ENCODE data around the gene GNG7.
"Not testable (repeated sequence)": the region's sequence is repeated elsewhere in the genome, so short reads cannot be mapped to it uniquely, and the experiment has no call there.

Gene GNG7

DNA sequence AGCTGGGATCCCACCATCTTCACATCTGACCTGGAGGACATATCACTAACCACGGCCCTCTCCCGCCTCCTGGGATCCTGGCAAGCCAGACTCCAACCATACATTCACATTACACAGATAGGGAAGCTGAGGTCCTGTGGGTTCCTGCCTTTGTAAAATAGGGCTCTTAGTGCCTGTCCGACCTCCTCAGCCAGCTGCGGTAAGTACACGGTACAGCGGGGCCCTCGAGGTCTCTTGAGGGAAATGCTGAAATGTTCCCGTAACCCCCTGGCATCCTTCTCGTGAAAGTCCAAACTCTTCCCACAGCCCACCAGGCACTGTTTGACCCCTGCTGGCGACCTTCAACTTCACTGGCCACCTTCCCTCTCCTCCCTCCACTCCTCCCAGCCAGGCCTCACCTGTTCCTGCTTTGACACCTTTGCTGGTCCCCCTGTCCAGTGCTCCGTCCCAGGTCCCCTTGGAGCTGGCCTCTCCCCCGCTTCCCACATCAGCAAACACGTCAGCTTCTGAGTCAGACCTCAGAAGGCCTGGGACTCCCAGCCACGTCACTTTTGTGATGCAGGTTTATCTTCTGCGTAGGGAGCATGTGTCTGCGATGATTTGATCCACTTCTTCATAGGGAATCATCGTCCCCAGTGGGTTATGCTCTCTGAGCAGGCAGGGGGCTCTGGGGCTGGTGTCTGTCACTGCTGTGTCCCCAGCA, 8.8 kb upstream of the GNG7 start:
- FAIRE-seq: no peak

DNA sequence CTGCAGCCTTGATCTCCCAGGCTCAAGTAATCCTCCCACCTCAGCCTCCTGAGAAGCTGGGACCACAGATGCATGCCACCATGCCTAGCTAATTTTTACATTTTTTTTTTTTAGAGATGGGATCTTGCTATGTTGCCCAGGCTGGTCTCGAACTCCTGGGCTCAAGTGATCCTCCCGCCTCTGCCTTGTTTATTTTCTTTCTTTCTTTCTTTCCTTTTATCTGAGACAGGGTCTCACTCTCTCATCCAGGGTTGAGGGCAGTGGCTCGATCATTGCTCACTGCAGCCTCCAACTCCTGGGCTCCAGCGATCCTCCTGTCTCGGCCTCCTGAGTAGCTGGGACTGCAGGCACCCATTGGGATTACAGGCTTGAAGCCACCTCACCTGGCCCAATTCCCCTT, 3.8 kb upstream of the GNG7 start:
- FAIRE-seq: no peak

DNA sequence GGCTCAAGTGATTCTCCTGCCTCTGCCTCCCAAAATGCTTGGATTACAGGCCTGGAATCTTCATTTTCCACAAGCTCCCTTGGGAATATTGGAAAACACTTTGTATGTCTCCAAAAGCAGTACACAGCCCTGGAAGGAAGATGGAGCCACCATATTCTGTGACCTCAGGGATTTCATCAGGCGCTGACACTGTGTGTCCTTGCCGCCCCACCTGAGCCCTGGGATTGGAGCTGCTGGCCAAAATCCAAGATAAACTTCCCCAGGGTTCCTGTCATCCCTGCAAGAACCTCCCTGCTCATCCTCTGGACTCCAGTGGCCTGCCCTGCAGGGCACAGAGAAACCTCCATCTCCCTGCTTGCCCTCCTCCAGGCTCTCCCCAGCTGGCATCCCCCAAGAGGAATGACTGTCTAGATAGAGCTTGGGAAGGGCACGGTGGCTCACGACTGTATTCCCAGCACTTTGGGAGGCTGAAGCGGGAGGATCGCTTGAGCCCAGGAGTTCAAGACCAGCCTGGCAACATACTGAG, 1.3 kb upstream of the GNG7 start:
- no peak for FAIRE-seq

- FAIRE-seq: no peak
These were observed 563 bp upstream of the GNG7 start for GRCh38 chr19:2703077-2703437.

DNA sequence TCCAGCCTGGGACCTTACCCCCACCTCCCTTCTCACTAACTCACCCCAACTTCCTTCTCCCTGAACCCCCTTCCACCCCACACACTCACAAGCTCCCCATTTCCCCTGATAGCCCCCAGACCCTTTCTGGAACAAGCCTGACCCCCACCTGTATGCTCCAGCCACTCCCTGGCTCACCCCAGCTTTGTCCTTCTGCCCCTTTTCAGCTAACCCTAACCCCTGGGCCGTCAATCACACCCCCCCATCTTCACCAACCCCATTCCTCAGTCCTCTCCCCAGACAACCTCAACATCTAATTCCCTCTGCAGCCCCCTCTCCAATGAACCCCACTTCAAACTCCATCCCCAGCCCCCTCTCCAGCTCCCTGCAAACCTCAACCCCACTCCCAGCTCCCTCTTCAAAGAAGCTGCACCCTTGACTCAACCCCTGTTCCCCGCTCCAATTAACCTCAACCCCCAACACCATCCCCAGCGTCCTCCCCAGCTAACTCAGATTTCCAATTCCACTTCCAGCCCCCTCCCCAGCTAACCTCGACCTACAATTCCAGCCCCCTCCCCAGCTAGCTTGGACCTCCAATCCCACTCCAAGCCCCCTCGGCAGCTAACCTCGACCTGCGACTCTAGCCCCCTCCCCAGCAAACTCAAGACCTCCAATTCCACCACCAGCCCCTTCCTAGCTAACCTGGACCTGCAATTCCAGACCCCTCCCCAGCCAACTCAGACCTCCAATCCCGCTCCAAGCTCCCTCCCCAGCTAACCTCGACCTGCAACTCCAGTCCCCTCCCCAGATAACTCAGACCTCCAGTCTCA, 929 bp downstream of the GNG7 start:
- no peak for FAIRE-seq

DNA sequence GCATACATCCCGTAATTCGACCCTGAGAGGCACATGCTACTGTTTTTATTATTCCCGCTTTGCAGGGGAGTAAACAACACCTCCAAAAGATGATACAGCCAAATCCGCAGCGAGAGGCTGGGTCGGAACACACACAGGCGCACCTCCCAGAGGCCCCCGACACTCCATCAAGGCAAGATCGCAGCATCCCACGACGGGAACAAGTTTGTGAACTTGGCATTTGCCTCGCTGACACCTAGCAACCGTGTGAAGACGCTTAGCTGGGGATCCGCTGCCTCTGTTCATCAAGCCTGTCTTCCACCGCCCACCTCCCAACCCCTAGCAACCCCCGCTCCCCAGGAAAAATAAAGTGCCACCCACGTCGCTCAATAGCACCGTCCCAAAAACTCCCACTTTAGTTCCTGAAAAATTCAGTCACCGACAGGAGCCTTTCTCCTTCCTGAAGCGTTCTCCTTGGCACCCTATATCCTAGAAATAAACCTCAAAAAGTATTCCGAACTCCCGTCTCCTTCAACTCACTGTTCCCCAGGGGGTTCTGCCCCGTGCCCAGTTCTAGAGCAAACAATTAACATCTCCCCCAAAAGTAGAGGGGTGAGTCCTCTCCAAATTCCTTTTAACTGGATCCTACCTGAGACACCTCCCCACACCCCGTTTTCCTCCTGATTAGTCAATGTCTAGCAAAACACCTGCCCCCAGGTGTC, 1.7 kb downstream of the GNG7 start:
- FAIRE-seq: no peak

- FAIRE-seq: no peak
These were observed 2.9 kb downstream of the GNG7 start for GRCh38 chr19:2699413-2700140.

DNA sequence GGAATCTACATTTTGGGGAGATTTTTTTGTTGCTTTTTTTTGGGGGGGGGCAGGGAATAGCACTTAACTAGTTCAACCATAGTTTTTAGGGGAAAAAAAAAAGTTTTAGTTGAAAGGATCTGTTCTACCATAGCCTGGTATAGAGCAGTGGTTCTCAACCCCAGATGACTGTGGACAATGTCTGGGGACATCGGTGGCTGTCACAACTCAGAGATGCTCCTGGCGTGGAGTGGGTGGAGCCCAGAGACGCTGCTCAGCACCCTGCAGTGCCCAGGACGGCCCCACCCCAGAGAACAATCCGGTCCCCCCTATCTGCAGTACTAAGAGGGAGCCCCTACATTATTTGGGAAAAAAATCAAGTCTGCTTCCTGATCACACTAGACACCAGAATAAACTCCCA, 8.3 kb downstream of the GNG7 start:
- FAIRE-seq: no peak

GRCh38 chr19:2693492-2694160, 8.9 kb downstream of the GNG7 start:
- no peak for FAIRE-seq

DNA sequence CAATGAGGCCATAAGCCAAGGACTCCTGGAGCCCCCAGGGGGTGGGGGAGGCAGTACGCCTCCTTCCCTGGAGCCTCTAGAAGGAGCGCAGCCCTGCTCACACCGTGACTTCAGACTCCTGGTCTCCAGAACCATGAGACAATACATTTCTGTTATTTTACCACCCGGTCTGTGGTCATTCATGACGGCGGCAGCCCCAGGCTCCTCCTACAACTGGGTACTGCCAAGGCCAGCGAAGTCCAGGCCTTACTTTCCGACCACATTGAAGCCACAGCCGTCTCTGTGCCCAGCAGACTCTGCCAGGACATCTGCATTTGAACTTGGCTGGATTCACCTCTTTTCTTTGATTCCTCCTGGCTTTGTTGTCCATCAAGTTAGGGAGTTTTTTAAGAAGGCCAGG, 10.5 kb downstream of the GNG7 start:
- no peak for FAIRE-seq

DNA sequence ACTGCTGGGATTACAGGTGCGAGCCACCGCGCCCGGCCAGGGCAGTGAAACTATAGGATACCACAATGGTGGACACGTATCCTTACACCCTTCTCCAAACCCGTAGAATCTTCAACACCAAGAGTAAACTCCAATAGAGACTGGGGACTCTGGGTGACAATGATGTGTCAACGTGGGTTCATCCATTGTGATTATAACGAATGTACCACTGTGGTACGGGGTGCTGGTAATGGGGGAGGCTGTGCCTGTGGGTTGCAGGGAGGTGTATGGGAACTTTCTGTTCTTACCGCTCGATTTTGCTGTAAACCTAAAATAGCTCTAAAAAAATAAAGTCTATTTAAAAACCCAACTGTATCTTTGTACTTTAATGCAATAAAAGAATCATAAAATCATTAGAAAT, 11.6 kb downstream of the GNG7 start:
- FAIRE-seq: no peak

DNA sequence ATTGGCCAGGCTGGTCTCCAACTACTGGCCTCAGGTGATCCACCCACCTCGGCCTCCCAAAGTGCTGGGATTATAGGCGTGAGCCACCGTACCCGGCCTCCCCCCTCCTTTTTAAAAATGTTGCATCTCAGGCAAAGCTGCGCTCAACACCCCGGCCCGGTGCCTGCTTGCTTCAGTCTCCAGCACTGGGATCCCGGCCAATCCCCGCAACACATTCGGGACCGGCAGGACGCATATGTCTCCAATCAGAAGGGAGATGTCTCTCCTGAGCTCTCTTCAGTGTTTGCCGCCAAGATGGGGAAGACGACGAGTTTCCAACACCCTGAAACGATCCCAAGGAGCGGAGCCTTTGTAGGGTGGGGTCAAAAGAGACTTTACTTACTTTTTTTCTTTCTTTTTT, 16.1 kb downstream of the GNG7 start:
- no peak for FAIRE-seq

GRCh38 chr19:2685204-2685704, 17.2 kb downstream of the GNG7 start:
- no peak for FAIRE-seq

DNA sequence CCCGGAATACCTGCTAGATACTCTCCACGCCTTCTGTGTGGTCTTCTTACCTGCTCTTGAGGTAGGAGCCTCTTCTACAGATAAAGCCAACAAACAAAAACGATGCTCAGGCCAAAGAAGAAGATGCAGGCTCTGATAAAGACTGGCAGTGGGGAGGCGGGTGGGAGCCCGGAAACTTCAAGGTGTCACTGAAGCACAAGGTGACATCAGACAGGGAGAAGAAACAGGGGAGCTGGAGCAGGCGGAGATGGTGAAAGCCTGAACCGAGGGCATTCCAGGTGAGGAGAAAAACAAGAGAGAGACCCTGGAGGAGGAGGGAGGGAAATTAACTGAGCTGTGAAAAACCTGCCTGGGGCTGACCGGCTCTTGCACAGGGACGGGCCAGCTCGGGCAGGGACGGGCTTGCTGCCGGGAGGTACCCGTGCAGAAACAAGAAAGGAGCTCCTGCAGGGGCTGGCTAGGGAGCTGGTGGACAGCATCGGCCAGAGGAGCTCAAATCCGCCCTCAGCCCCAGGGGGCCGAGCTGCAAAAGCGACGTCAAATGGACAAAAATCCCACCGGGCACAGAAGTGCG, 19.0 kb downstream of the GNG7 start:
- FAIRE-seq: no peak

DNA sequence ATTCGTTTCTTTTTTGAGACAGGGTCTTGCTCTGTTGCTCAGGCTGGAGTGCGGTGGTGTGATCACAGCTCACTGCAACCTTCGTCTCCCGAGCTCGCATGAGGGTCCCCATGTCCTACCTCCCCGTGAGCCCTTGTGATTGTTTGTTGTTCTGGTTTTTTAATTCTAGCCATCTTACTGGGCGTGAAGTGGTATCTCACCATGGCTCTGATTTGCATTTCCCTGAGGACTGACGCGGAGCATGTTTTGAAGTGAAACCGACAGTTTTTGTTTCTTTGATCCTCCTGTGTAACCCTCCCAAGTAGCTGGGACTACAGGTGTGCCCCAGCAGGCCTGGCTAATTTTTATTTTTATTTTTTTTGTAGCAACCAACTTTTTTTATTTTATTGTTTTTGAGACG, 21.7 kb downstream of the GNG7 start:
- FAIRE-seq: no peak

- no peak for FAIRE-seq
These were observed 23.1 kb downstream of the GNG7 start for GRCh38 chr19:2679439-2679838.

DNA sequence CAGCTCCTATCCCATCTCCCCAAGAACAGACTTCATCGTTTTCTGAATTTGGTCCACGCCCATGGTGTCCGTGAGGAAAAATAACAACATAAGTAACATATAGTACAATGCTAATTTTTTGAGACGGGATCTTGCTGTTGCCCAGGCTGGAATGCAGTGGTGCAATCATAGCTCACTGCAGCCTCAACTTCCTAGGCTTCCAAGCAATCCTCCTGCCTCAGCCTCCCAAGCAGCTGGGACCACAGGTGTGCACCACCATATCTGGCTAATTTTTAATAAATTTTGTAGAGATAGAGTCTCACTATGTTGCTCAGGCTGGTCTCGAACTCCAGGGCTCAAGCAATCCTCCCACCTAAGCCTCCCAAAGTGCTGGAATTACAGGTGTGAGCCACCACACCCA, 23.5 kb downstream of the GNG7 start:
- not testable (repeated sequence) for FAIRE-seq

- no peak for FAIRE-seq
These were observed 24.3 kb downstream of the GNG7 start for GRCh38 chr19:2678044-2678671.

DNA sequence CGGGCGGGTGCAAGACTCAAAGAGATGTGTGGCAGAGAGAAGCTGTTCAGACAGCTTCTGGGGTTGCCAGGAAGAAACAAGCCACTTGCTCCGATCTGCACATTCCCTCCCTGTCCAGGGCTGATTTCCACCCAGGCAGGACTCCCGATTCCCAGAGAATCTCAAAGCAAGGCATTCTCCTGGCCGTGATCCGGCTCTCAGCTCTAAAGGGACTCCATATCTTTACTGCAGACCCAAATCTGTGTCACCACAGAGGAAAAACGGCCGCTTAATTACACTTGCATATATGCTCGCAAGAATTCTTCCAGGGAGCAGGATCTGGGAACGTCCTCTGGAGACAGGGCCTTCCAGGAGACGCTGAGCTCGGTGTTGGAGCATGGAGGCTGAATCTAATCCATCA, 25.7 kb downstream of the GNG7 start:
- no peak for FAIRE-seq

DNA sequence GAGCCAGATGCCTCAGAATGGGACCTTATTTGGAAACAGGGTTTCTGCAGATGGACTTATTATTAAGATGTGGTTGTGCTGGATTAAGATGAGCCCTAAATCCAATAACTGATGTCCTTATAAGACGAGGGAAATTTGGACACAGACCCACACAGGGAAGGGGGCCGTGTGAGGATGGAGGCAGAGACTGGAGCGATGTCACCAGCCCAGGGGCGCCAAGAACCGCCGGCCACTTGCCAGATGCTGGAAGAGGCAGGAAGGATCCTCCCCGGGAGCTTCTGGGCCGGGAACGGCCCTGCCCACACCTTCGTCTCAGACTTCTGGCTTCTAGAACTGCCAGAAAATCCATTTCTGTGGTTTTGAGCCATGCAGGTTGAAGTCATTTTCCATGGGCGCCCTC, 26.6 kb downstream of the GNG7 start:
- FAIRE-seq: no peak

DNA sequence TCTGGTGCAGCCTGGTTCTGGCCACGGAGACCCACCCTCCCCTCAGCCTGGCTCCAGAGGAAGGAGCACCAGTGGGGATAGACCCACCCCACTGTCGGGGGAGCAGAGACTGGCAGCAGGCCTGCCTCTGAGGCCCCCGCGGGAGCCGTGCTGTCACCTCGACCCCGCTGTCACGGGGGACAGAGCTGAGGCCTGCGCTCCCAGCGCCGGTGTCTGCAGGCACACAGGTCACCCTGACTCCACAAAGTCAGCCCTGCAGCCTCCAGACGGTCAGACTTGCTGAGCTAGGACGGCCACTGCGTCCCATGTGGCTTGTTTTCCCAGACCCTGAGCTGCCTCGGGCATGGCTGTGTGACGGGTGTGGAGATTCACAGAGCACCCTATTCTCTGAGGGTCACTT, 32.3 kb downstream of the GNG7 start:
- FAIRE-seq: no peak

Data from G401.6 (cell line).